Right lobe of liver (tissue), 6 donors: ENCODE data around the gene NDUFS7. TPM values are rescaled to one million over a fixed set of nuclear protein-coding genes. Genes with fewer than 3 reads are reported as not detected.

ENCODE experiments used
- ATAC-seq, 4 donors: fragments of 200-7000 bp; cut with Tn5 transposase; one replicate each; pipeline ENCODE4 v1.9.1; 2020; ENCODE audit warnings: mild to moderate bottlenecking in 4 of 4, moderate library complexity in 4 of 4
- DNase-seq, 3 donors: peaks; one replicate each; pipeline ENCODE4 v3.0.0-alpha.2; 2020
- H3K27ac ChIP-seq, 3 donors: fragments of 200-600 bp; one replicate each; pipeline ENCODE4 v1.8.0; 2022
- H3K27me3 ChIP-seq, 2 donors: fragments of 200-600 bp; one replicate each; pipeline ENCODE4 v1.8.0; 2022
- H3K36me3 ChIP-seq, 4 donors: fragments of 200-600 bp; sonication (generic) in 1 of 4; one replicate each; pipeline versions ENCODE4 v1.5.1 to v1.8.0; 2017 to 2022; ENCODE audit warnings: control low read depth in 1 of 4
- H3K4me1 ChIP-seq, 4 donors: fragments of 200-600 bp; sonication (generic) in 1 of 4; one replicate each; pipeline versions ENCODE4 v1.5.1 to v1.8.0; 2017 to 2022; ENCODE audit warnings: control low read depth in 1 of 4
- H3K4me3 ChIP-seq, 3 donors: fragments of 200-600 bp; one replicate each; pipeline ENCODE4 v1.8.0; 2022
- H3K9me3 ChIP-seq, 4 donors: fragments of 200-600 bp; sonication (generic) in 1 of 4; one replicate each; pipeline versions ENCODE4 v1.5.1 to v1.8.0; 2017 to 2022; ENCODE audit warnings: control low read depth in 1 of 4
- CTCF ChIP-seq, 4 donors: fragments of 200-600 bp in 3 of 4; fragments of 450-650 bp in 1 of 4; IDR thresholded peaks; one replicate each; pipeline versions ENCODE4 v1.5.1 to v1.8.0; 2016 to 2022; ENCODE audit warnings: antibody characterized with exemption in 4 of 4, mild to moderate bottlenecking in 2 of 4
- POLR2A ChIP-seq: fragments of 450-650 bp; IDR thresholded peaks from one replicate; pipeline ENCODE4 v1.6.1; 2017; ENCODE audit warnings: antibody characterized with exemption, mild to moderate bottlenecking
- WGBS: methylation state at CpG from one replicate; pipeline ENCODE4 v1.1.6; 2018; ENCODE audit warnings: low coverage, low lambda C conversion rate; ENCODE audit not compliant: insufficient coverage; ENCODE audit errors: missing lambda C conversion rate; 5-methylcytosine and 5-hydroxymethylcytosine counted together
- intact Hi-C, 2 donors: fragments of 100-400 bp; cut with DNase I; formaldehyde crosslinking; loops; one replicate each; pipeline versions ENCODE4 v1.11.2 to v1.14.1; 2022
- total RNA-seq, 6 experiments: library from RNA; depleted of rRNA in 2 of 6; stranded (reverse); fragments of >200 nt in 2 of 6; fragmentation: NEBNext Ultra II Directional in 3 of 6; extraction: Animal tissue kit (Norgen Biotek cat#: 25700) in 3 of 6; gene quantifications; one replicate each; pipeline versions ENCODE4 v1.1.0 to v1.2.4, GENCODE V29; 2016 to 2023
- donor health status: DM: no; HTN: yes; CAD: no.
- donor health status: DM: no; HTN: no; CAD: no.
- donor health status: DM: no; HTN: no; CAD: no.
- donor health status: DM: no; HTN: yes; CAD: no.
- donor health status: DM: no; HTN: yes; CAD: no.

NDUFS7 gene
- total RNA-seq, 6 experiments from 2014 or later, result 70.1 to 210 (median 85.0) TPM

GRCh38 chr19:1416014-1416841 is 32.5 kb downstream of the NDUFS7 start:
- no CpG with 5 or more reads among the region's 28 CpGs for WGBS
- H3K9me3 ChIP-seq, result no peaks in the 10 kb centered on the region
- H3K4me3 ChIP-seq, result no peak overlapping the region
- peaks cover 0 to 66% (median 22%) of the 10 kb centered on the region in 4 donors for H3K4me1 ChIP-seq
- peak overlapping the region; percentile 63 to 66 (median 64) for H3K27ac ChIP-seq
- H3K36me3 ChIP-seq, result peaks cover 0 to 27% (median 11%) of the 10 kb centered on the region in 4 donors
- TF ChIP-seq CTCF (IDR thresholded peaks at IDR 0.05) (no peak), POLR2A (no peak)
- H3K27me3 ChIP-seq, result no peaks in the 10 kb centered on the region
- intact Hi-C loops, result no loop called here
- DNase-seq, result peak in 1 of 3 donors; percentile 55
- ATAC-seq, result no peak

GRCh38 chr19:1417145-1417544 is 33.4 kb downstream of the NDUFS7 start:
- no peaks in the 10 kb centered on the region for H3K27me3 ChIP-seq
- H3K27ac ChIP-seq, result peak overlapping the region in 1 of 3 donors; percentile 2
- WGBS, result 65% methylated on average over 7 of the region's 21 CpGs
- H3K9me3 ChIP-seq, result no peaks in the 10 kb centered on the region
- intact Hi-C loops, result no loop called here
- no peak overlapping the region for H3K4me3 ChIP-seq
- peaks cover 0 to 36% (median 16%) of the 10 kb centered on the region in 4 donors for H3K36me3 ChIP-seq
- TF ChIP-seq POLR2A (no peak), CTCF (IDR thresholded peaks at IDR 0.05) (no peak)
- peak in 2 of 3 donors; percentile 53 to 54 for DNase-seq
- H3K4me1 ChIP-seq, result peaks cover 0 to 58% (median 21%) of the 10 kb centered on the region in 4 donors
- ATAC-seq, result peak in 3 of 4 donors; percentile 31 to 37 (median 35)

GRCh38 chr19:1417681-1418495 is 34.2 kb downstream of the NDUFS7 start:
- Histone ChIP-seq H3K27ac (peak overlapping the region in 2 of 3 donors; percentile 21 to 56), H3K4me1 (peaks cover 0 to 51% (median 20%) of the 10 kb centered on the region in 4 donors), H3K4me3 (no peak overlapping the region), H3K27me3 (no peaks in the 10 kb centered on the region), H3K36me3 (peaks cover 0 to 37% (median 18%) of the 10 kb centered on the region in 4 donors), H3K9me3 (no peaks in the 10 kb centered on the region)
- TF ChIP-seq CTCF (IDR thresholded peaks at IDR 0.05), result no peak
- TF ChIP-seq POLR2A, result no peak
- DNase-seq (peak in 1 of 3 donors; percentile 56), ATAC-seq (peak; percentile 4 to 27 (median 26))
- WGBS, result 49% methylated on average over 23 of the region's 30 CpGs
- intact Hi-C loops, result no loop called here

GRCh38 chr19:1418496-1418775 is 34.7 kb downstream of the NDUFS7 start:
- no peak for TF ChIP-seq CTCF (IDR thresholded peaks at IDR 0.05)
- TF ChIP-seq POLR2A, result no peak
- 20% methylated on average over 4 of the region's 13 CpGs for WGBS
- H3K36me3 ChIP-seq, result peaks cover 0 to 36% (median 20%) of the 10 kb centered on the region in 4 donors
- H3K27ac ChIP-seq, result peak overlapping the region in 1 of 3 donors; percentile 56
- DNase-seq (no peak), ATAC-seq (no peak)
- no peaks in the 10 kb centered on the region for H3K9me3 ChIP-seq
- intact Hi-C loops, result no loop called here
- no peak overlapping the region for H3K4me3 ChIP-seq
- peaks cover 0 to 50% (median 19%) of the 10 kb centered on the region in 4 donors for H3K4me1 ChIP-seq
- no peaks in the 10 kb centered on the region for H3K27me3 ChIP-seq
